Measurements from ENCODE around the gene RHOG. TPM values are rescaled to one million over a fixed set of nuclear protein-coding genes. Genes with fewer than 3 reads are reported as not detected.

The RHOG gene
- total and polyA plus RNA-seq, 9 of the 15 experiments (the other 6 are each of a cell fraction or from before 2014, with no cell fraction given) = 22.6 to 162 (median 80.3) TPM

DNA sequence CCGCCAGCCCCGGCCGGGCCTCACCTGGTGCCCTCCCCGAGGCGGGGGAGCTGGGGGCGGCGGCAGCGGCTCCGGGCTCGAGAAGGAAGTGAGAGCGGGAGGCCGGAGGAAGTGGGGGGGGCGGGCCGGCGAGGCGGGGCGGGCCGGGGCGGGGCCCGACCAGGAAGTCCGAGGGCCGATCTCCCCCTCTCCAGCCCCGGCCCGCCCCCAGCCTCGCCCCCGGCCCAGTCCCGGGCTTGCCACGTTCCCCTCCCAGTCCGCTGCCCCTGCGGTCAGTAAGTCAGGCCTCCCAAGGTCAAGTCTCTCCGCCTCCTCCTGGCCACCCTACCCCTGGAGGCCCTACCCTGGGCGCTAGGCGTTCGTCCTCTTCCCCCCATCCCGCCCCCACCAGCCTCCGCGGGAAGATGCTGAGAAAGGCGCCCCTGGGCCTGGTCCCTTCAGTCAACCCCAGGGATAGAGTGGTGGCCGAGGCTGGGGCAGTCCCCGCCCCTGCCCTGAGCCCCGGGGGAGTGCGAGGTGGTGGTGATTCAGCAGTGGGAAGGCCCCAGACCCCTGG lies at the start of gene RHOG (continued):
- no peak for TF ChIP-seq PTBP1 (IDR thresholded peaks at IDR 0.05; ENCODE audit: low read depth, low read length)
- TF ChIP-seq CCAR2 (IDR thresholded peaks at IDR 0.05; ENCODE audit: low read depth, low read length) = no peak
- TF ChIP-seq THRB (CRISPR knock-in tag; conservative IDR thresholded peaks at IDR 0.05) = no peak
- no peak for TF ChIP-seq STAT5B (CRISPR knock-in tag; IDR thresholded peaks at IDR 0.05)
- no peak for TF ChIP-seq DPF2 (IDR thresholded peaks at IDR 0.05)
- TF ChIP-seq PTTG1 (tag; IDR thresholded peaks at IDR 0.05; ENCODE audit: low read depth) = no peak
- TF ChIP-seq ZNF398 (CRISPR knock-in tag; IDR thresholded peaks at IDR 0.05) = no peak
- TF ChIP-seq HDAC1 (IDR thresholded peaks at IDR 0.05) = no peak
- TF ChIP-seq ZFP30 (CRISPR knock-in tag; IDR thresholded peaks at IDR 0.05; ENCODE audit: borderline replicate concordance) = no peak
- no peak for TF ChIP-seq ZNF277 (CRISPR knock-in tag; IDR thresholded peaks at IDR 0.05; ENCODE audit: borderline replicate concordance)
- TF ChIP-seq ZNF551 (CRISPR knock-in tag; IDR thresholded peaks at IDR 0.05) = no peak
- no peak for TF ChIP-seq TAF7 (tag; IDR thresholded peaks at IDR 0.05)
- TF ChIP-seq TEAD1 (CRISPR knock-in tag; IDR thresholded peaks at IDR 0.05) = no peak
- no peak for TF ChIP-seq CBX1 (IDR thresholded peaks at IDR 0.05; ENCODE audit: low read depth)
- TF ChIP-seq ETV1 (tag; conservative IDR thresholded peaks at IDR 0.05; ENCODE audit: low read depth) = no peak
- TF ChIP-seq ZNF696 (CRISPR knock-in tag; conservative IDR thresholded peaks at IDR 0.05) = no peak
- TF ChIP-seq ZBTB8A (IDR thresholded peaks at IDR 0.05; ENCODE audit: partially characterized antibody) = no peak
- TF ChIP-seq HMG20A (CRISPR knock-in tag; conservative IDR thresholded peaks at IDR 0.05) = no peak
- no peak for TF ChIP-seq RBM39 (optimal IDR thresholded peaks at IDR 0.05; ENCODE audit: low read depth, low read length)
- no peak for TF ChIP-seq TRIM25 (IDR thresholded peaks at IDR 0.05; ENCODE audit: borderline replicate concordance)
- no peak for TF ChIP-seq ZZZ3 (IDR thresholded peaks at IDR 0.05)

Measured in K562 (cell line).